Effector memory CD4-positive, alpha-beta T cell (primary cell): ENCODE data around the gene ABLIM3.

Experiments
- DNase-seq, 3 donors: peaks; one replicate each; pipeline ENCODE4 v3.0.0-alpha.2; 2020
- H3K27ac ChIP-seq: 2 replicates; pipeline ENCODE4 v1.7.0; 2013; ENCODE audit warnings: mild to moderate bottlenecking, low read length, moderate library complexity; ENCODE audit not compliant: insufficient read depth, poor library complexity, severe bottlenecking
- H3K27me3 ChIP-seq: replicated peaks from 2 replicates; pipeline ENCODE4 v1.7.0; 2013; ENCODE audit warnings: mild to moderate bottlenecking, low read length; ENCODE audit not compliant: insufficient read depth, control insufficient read depth, poor library complexity, severe bottlenecking
- H3K36me3 ChIP-seq: 2 replicates; pipeline ENCODE4 v1.7.0; 2013; ENCODE audit warnings: mild to moderate bottlenecking, low read length, moderate library complexity; ENCODE audit not compliant: control insufficient read depth, insufficient read depth
- H3K4me1 ChIP-seq: 2 replicates; pipeline ENCODE4 v1.7.0; 2013; ENCODE audit warnings: low read length, mild to moderate bottlenecking; ENCODE audit not compliant: control insufficient read depth, insufficient read depth, poor library complexity, severe bottlenecking
- H3K4me3 ChIP-seq: 2 replicates; pipeline ENCODE4 v1.7.0; 2013; ENCODE audit warnings: low read length, low read depth, mild to moderate bottlenecking; ENCODE audit not compliant: insufficient read depth, poor library complexity, severe bottlenecking
- H3K9me3 ChIP-seq: 2 replicates; pipeline ENCODE4 v1.7.0; 2013; ENCODE audit warnings: mild to moderate bottlenecking, low read length, moderate library complexity; ENCODE audit not compliant: control insufficient read depth

The ABLIM3 gene

GRCh38 chr5:149168276-149168906, 27.1 kb downstream of the ABLIM3 start:
- Histone ChIP-seq H3K4me3 (no peak overlapping the region), H3K9me3 (no peaks in the 10 kb centered on the region), H3K27ac (no peak overlapping the region), H3K27me3 (no peaks in the 10 kb centered on the region), H3K4me1 (no peaks in the 10 kb centered on the region), H3K36me3 (no peaks in the 10 kb centered on the region)
- DNase-seq, result no peak

- H3K27me3 ChIP-seq, result no peaks in the 10 kb centered on the region
- no peak overlapping the region for H3K27ac ChIP-seq
- no peak overlapping the region for H3K4me3 ChIP-seq
Measured at GRCh38 chr5:149170299-149170698, 29.0 kb downstream of the ABLIM3 start.

GRCh38 chr5:149172261-149172660, 31.0 kb downstream of the ABLIM3 start:
- H3K4me1 ChIP-seq, result no peaks in the 10 kb centered on the region
- no peaks in the 10 kb centered on the region for H3K27me3 ChIP-seq
- H3K9me3 ChIP-seq, result no peaks in the 10 kb centered on the region
- no peaks in the 10 kb centered on the region for H3K36me3 ChIP-seq
- no peak overlapping the region for H3K4me3 ChIP-seq
- no peak overlapping the region for H3K27ac ChIP-seq
- no peak for DNase-seq

More at GRCh38 chr5:149170299-149170698, 29.0 kb downstream of the ABLIM3 start:
- Histone ChIP-seq H3K4me1 (no peaks in the 10 kb centered on the region), H3K36me3 (no peaks in the 10 kb centered on the region), H3K9me3 (no peaks in the 10 kb centered on the region)
- DNase-seq, result no peak

- Histone ChIP-seq H3K9me3 (no peaks in the 10 kb centered on the region), H3K27me3 (no peaks in the 10 kb centered on the region), H3K4me1 (no peaks in the 10 kb centered on the region), H3K27ac (no peak overlapping the region), H3K36me3 (no peaks in the 10 kb centered on the region), H3K4me3 (no peak overlapping the region)
- DNase-seq, result no peak
Measured at GRCh38 chr5:149172709-149173505, 31.6 kb downstream of the ABLIM3 start.

- H3K36me3 ChIP-seq, result no peaks in the 10 kb centered on the region
- H3K27ac ChIP-seq, result no peak overlapping the region
- no peaks in the 10 kb centered on the region for H3K9me3 ChIP-seq
- H3K4me1 ChIP-seq, result no peaks in the 10 kb centered on the region
- no peak for DNase-seq
- H3K4me3 ChIP-seq, result no peak overlapping the region
- H3K27me3 ChIP-seq, result no peaks in the 10 kb centered on the region
Measured at GRCh38 chr5:149174847-149175234, 33.5 kb downstream of the ABLIM3 start.

- Histone ChIP-seq H3K4me1 (no peaks in the 10 kb centered on the region), H3K27ac (no peak overlapping the region)
Measured at GRCh38 chr5:149175346-149176105, 34.2 kb downstream of the ABLIM3 start.

GRCh38 chr5:149177339-149177843, 36.1 kb downstream of the ABLIM3 start:
- no peaks in the 10 kb centered on the region for H3K9me3 ChIP-seq
- H3K36me3 ChIP-seq, result no peaks in the 10 kb centered on the region
- no peak for DNase-seq
- no peak overlapping the region for H3K4me3 ChIP-seq
- no peaks in the 10 kb centered on the region for H3K27me3 ChIP-seq
- no peak overlapping the region for H3K27ac ChIP-seq
- no peaks in the 10 kb centered on the region for H3K4me1 ChIP-seq

More at GRCh38 chr5:149175346-149176105, 34.2 kb downstream of the ABLIM3 start:
- Histone ChIP-seq H3K27me3 (no peaks in the 10 kb centered on the region), H3K4me3 (no peak overlapping the region), H3K9me3 (no peaks in the 10 kb centered on the region), H3K36me3 (no peaks in the 10 kb centered on the region)
- DNase-seq, result no peak

GRCh38 chr5:149177911-149178565, 36.7 kb downstream of the ABLIM3 start:
- Histone ChIP-seq H3K27me3 (no peaks in the 10 kb centered on the region), H3K4me3 (no peak overlapping the region), H3K27ac (no peak overlapping the region), H3K4me1 (no peaks in the 10 kb centered on the region), H3K9me3 (no peaks in the 10 kb centered on the region), H3K36me3 (no peaks in the 10 kb centered on the region)
- DNase-seq, result no peak

GRCh38 chr5:149181732-149182131, 40.4 kb downstream of the ABLIM3 start:
- Histone ChIP-seq H3K4me3 (no peak overlapping the region), H3K27ac (no peak overlapping the region), H3K9me3 (no peaks in the 10 kb centered on the region), H3K27me3 (no peaks in the 10 kb centered on the region), H3K4me1 (no peaks in the 10 kb centered on the region), H3K36me3 (no peaks in the 10 kb centered on the region)
- DNase-seq, result no peak
